Liver (tissue), 3 donors: ENCODE data around the gene CRNN.

Experiments used
- CTCF ChIP-seq: fragments of 150-350 bp; IDR thresholded peaks from 2 replicates; pipeline ENCODE4 v1.5.1; 2017; ENCODE audit warnings: improper control_type of control experiment, low read depth, low read length; ENCODE audit not compliant: missing input control
- HNF4A ChIP-seq, 2 donors: conservative IDR thresholded peaks; 2 replicates each; pipeline ENCODE4 v1.6.1; 2016; ENCODE audit warnings: antibody characterized with exemption in 2 of 2, mild to moderate bottlenecking in 2 of 2
- SP1 ChIP-seq: IDR thresholded peaks from 2 replicates; pipeline ENCODE4 v1.6.1; 2018; ENCODE audit warnings: antibody characterized with exemption, mild to moderate bottlenecking
- TAF1 ChIP-seq: conservative IDR thresholded peaks from 2 replicates; pipeline ENCODE4 v1.6.1; 2016; ENCODE audit warnings: antibody characterized with exemption, mild to moderate bottlenecking
- TF ChIP-seq, protein P1 (sequence below): IDR thresholded peaks from 2 replicates; pipeline ENCODE4 v1.6.1; 2016; ENCODE audit warnings: antibody characterized with exemption
- TF ChIP-seq, protein P2 (sequence below): IDR thresholded peaks from 2 replicates; pipeline ENCODE4 v1.6.1; 2016; ENCODE audit warnings: antibody characterized with exemption, mild to moderate bottlenecking
- donor health status: healthy.
- donor health status: healthy.

- TF ChIP-seq CTCF (no peak), TAF1 (no peak), HNF4A (conservative IDR thresholded peaks at IDR 0.05) (no peak), SP1 (no peak)
- TF ChIP-seq, protein P1, sequence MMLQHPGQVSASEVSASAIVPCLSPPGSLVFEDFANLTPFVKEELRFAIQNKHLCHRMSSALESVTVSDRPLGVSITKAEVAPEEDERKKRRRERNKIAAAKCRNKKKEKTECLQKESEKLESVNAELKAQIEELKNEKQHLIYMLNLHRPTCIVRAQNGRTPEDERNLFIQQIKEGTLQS: no peak
- TF ChIP-seq, protein P2, sequence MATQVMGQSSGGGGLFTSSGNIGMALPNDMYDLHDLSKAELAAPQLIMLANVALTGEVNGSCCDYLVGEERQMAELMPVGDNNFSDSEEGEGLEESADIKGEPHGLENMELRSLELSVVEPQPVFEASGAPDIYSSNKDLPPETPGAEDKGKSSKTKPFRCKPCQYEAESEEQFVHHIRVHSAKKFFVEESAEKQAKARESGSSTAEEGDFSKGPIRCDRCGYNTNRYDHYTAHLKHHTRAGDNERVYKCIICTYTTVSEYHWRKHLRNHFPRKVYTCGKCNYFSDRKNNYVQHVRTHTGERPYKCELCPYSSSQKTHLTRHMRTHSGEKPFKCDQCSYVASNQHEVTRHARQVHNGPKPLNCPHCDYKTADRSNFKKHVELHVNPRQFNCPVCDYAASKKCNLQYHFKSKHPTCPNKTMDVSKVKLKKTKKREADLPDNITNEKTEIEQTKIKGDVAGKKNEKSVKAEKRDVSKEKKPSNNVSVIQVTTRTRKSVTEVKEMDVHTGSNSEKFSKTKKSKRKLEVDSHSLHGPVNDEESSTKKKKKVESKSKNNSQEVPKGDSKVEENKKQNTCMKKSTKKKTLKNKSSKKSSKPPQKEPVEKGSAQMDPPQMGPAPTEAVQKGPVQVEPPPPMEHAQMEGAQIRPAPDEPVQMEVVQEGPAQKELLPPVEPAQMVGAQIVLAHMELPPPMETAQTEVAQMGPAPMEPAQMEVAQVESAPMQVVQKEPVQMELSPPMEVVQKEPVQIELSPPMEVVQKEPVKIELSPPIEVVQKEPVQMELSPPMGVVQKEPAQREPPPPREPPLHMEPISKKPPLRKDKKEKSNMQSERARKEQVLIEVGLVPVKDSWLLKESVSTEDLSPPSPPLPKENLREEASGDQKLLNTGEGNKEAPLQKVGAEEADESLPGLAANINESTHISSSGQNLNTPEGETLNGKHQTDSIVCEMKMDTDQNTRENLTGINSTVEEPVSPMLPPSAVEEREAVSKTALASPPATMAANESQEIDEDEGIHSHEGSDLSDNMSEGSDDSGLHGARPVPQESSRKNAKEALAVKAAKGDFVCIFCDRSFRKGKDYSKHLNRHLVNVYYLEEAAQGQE: no peak
Observed at GRCh38 chr1:152444045-152444444, 30.0 kb upstream of the CRNN start.
